Heart right ventricle (tissue), 16 donors: ENCODE results near the gene PSMB9. TPM values are rescaled to one million over a fixed set of nuclear protein-coding genes. Genes with fewer than 3 reads are reported as not detected.

Experiments
- ATAC-seq, 8 donors: fragments of 200-7000 bp; cut with Tn5 transposase; one replicate each; pipeline ENCODE4 v1.9.1; 2020; ENCODE audit warnings: mild to moderate bottlenecking in 8 of 8, moderate library complexity in 8 of 8, moderate number of reproducible peaks in 1 of 8
- DNase-seq, 2 donors: peaks; one replicate each; pipeline ENCODE4 v3.0.0-alpha.2; 2020
- H3K27ac ChIP-seq, 10 donors: fragments of 200-600 bp; sonication (generic) in 2 of 10; one replicate each; pipeline versions ENCODE4 v1.5.0 to v1.8.0; 2020 to 2022; ENCODE audit warnings: mild to moderate bottlenecking in 3 of 10
- H3K27me3 ChIP-seq, 7 donors: fragments of 200-600 bp; one replicate each; pipeline ENCODE4 v1.8.0; 2021 to 2022; ENCODE audit warnings: mild to moderate bottlenecking in 2 of 7
- H3K36me3 ChIP-seq, 9 donors: fragments of 200-600 bp; sonication (generic) in 1 of 9; one replicate each; pipeline versions ENCODE4 v1.5.0 to v1.8.0; 2020 to 2022; ENCODE audit warnings: mild to moderate bottlenecking in 2 of 9
- H3K4me1 ChIP-seq, 9 donors: fragments of 200-600 bp; sonication (generic) in 1 of 9; one replicate each; pipeline versions ENCODE4 v1.5.0 to v1.8.0; 2020 to 2022; ENCODE audit warnings: mild to moderate bottlenecking in 4 of 9
- H3K4me3 ChIP-seq, 10 donors: fragments of 200-600 bp; sonication (generic) in 2 of 10; one replicate each; pipeline versions ENCODE4 v1.5.0 to v1.8.0; 2020 to 2022; ENCODE audit warnings: mild to moderate bottlenecking in 7 of 10, moderate library complexity in 2 of 10
- H3K9me3 ChIP-seq, 11 donors: fragments of 200-600 bp in 10 of 11; sonication (generic) in 2 of 11; one replicate each; pipeline versions ENCODE4 v1.5.0 to v1.8.0; 2013 to 2022; ENCODE audit warnings: mild to moderate bottlenecking in 2 of 11, control low read depth in 1 of 11, moderate library complexity in 1 of 11
- WGBS, 2 donors: extraction: QIAGEN DNeasy Blood & Tissue Kit; methylation state at CpG; one replicate each; pipeline ENCODE4 v1.1.7; 2013; ENCODE audit warnings: inconsistent platforms in 1 of 2; 5-methylcytosine and 5-hydroxymethylcytosine counted together
- intact Hi-C, 10 donors: fragments of 100-400 bp; cut with DNase I; formaldehyde crosslinking; loops; one replicate each; pipeline versions ENCODE4 v1.11.1 to v1.14.2; 2022
- polyA plus RNA-seq, 2 donors: library from polyadenylated mRNA; stranded (reverse); fragments of 200-250 nt; gene quantifications; one replicate each; pipeline ENCODE4 v1.2.3, GENCODE V29; 2013
- total RNA-seq, 10 donors: library from RNA; stranded (reverse); fragmentation: NEBNext Ultra II Directional in 3 of 10; extraction: Animal tissue kit (Norgen Biotek cat#: 25700) in 3 of 10; gene quantifications; one replicate each; pipeline versions ENCODE4 v1.2.1 to v1.2.4, GENCODE V29; 2021 to 2023
- TF ChIP-seq, protein P1 (sequence below), 9 donors: fragments of 200-600 bp; sonication (generic) in 2 of 9; IDR thresholded peaks; one replicate each; pipeline versions ENCODE4 v1.5.0 to v1.8.0; 2021 to 2022; ENCODE audit warnings: antibody characterized with exemption in 9 of 9, mild to moderate bottlenecking in 5 of 9, moderate library complexity in 1 of 9
- donor health status: Arrhythmogenic right ventricular cardiomyopathy.
- donor health status: ischemic (EF 13 %, LVEDD 7.1; RV severe dilation, severe dysfunction).
- donor health status: healthy with polysubstance abuse.
- donor health status: DM: no; HTN: yes; CAD: no.
- donor health status: DM: no; HTN: no; CAD: no.
- donor health status: ischemic (EF 25% LVEDD 6.9; RV normal size, moderate dysfunction).
- donor health status: ischemic (EF 25% LVEDD 5.7; RV mildly dilated, moderate dysfunction).
- donor health status: healthy.
- donor health status: DM: yes; HTN: yes; CAD: no.
- donor health status: Ischemic cardiomyopathy.
- donor health status: ischemic (EF 35%, LVEDD 5.7; RV mildly dilated, moderate dysfunction).
- donor health status: nonischemic (EF 11% LVEDD 7.7; RV severe dilation, severe dysfunction).
- donor health status: DM: yes; HTN: yes; CAD: no.
- donor health status: PGD.
- donor health status: ischemic (EF 29% LVEDD 5.4; RV normal size, mild dysfunction).
- donor health status: nonischemic (EF 23%, LVEDD 6.1; RV moderate dilation, normal function).

The PSMB9 gene
- total and polyA plus RNA-seq, 12 donors, result 10.0 to 198 (median 16.5) TPM

DNA sequence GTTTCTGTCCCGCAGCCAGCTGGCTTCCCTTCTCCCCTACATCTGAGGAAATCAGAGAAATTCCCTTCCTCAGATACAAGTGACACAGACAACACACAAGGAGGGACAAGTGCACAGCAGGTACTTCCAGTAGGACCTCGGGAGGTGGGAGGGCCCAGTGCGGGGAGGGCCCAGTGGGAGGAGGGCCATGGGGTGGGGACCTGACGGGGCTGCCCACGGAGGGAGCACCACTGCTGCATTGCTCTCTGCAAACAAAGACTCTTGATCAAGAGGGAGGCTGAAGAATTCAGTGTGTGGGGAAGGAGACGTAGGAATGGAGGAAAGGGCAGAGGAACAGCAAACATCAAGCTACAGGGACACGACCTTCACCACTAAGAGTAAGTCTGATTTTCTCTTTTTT, 24.5 kb upstream of the PSMB9 start:
- no peaks in the 10 kb centered on the region for H3K27me3 ChIP-seq
- H3K4me1 ChIP-seq, result peaks cover 0 to 19% (median 0%) of the 10 kb centered on the region in 9 donors
- no peak overlapping the region for H3K4me3 ChIP-seq
- no peaks in the 10 kb centered on the region for H3K9me3 ChIP-seq
- intact Hi-C loops, result loop anchor here in 7 of 10 donors (5.0 kb wide), 2 partner anchors 33 to 38 kb away; no protein-coding TSS in a partner anchor
- ATAC-seq, result no peak
- H3K27ac ChIP-seq, result no peak overlapping the region
- DNase-seq, result no peak
- peaks cover 0 to 77% (median 15%) of the 10 kb centered on the region in 9 donors for H3K36me3 ChIP-seq
- TF ChIP-seq, protein P1, sequence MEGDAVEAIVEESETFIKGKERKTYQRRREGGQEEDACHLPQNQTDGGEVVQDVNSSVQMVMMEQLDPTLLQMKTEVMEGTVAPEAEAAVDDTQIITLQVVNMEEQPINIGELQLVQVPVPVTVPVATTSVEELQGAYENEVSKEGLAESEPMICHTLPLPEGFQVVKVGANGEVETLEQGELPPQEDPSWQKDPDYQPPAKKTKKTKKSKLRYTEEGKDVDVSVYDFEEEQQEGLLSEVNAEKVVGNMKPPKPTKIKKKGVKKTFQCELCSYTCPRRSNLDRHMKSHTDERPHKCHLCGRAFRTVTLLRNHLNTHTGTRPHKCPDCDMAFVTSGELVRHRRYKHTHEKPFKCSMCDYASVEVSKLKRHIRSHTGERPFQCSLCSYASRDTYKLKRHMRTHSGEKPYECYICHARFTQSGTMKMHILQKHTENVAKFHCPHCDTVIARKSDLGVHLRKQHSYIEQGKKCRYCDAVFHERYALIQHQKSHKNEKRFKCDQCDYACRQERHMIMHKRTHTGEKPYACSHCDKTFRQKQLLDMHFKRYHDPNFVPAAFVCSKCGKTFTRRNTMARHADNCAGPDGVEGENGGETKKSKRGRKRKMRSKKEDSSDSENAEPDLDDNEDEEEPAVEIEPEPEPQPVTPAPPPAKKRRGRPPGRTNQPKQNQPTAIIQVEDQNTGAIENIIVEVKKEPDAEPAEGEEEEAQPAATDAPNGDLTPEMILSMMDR (IDR thresholded peaks at IDR 0.05), result no peak
- 73 to 83% methylated on average over 7 of the region's 7 CpGs for WGBS, 2 donors

DNA sequence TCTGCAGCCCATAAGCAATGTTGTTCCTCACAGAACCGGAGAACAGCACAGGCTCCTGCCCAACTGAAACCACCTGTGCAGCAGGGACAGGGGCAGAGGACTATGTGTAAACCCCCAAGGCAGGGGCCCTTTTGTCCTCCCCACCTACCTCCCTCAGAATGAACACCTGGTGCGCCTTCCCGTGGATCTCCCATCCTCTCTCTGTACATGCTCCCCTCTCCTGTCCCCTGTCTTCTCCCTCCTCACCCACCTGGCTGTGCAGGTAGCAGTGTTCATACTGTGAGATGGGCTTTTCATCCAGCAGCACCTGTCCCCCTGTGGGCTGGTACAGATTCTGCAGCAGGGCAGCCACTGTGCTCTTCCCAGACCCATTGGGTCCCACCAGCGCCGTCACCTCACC, 24.0 kb upstream of the PSMB9 start:
- WGBS, 2 donors, result 92 to 93% methylated on average over 5 of the region's 5 CpGs
- TF ChIP-seq, protein P1 (IDR thresholded peaks at IDR 0.05), result no peak
- H3K27me3 ChIP-seq, result no peaks in the 10 kb centered on the region
- no peak overlapping the region for H3K27ac ChIP-seq
- H3K36me3 ChIP-seq, result peaks cover 0 to 83% (median 16%) of the 10 kb centered on the region in 9 donors
- ATAC-seq (no peak), DNase-seq (no peak)
- H3K4me1 ChIP-seq, result peaks cover 0 to 22% (median 0%) of the 10 kb centered on the region in 9 donors
- intact Hi-C loops, result loop anchor here in 2 of 10 donors (5.0 kb wide), 2 partner anchors 37 to 42 kb away; no protein-coding TSS in a partner anchor
- no peak overlapping the region for H3K4me3 ChIP-seq
- no peaks in the 10 kb centered on the region for H3K9me3 ChIP-seq

DNA sequence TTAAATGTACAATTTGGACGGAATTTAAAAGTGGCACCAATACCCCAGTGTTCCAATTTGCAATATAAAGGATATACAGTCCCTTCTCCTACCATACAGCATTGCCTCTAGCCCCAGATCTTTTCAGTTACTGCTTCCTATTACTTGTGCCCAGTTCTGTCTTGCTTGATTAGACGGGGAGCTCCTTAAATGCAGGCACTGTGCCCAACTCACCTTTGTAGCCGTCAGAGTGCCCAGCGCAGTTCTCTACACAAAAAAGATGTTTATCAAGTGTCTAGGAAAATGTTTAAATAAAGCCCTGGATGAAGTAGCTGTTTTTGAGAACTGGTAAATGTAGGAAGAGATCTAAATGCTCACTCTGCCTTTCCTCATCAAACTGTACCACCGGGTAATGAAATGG, 23.1 kb upstream of the PSMB9 start:
- Histone ChIP-seq H3K27ac (no peak overlapping the region), H3K4me1 (peaks cover 0 to 18% (median 0%) of the 10 kb centered on the region in 9 donors), H3K36me3 (peaks cover 0 to 92% (median 16%) of the 10 kb centered on the region in 9 donors), H3K9me3 (no peaks in the 10 kb centered on the region), H3K27me3 (no peaks in the 10 kb centered on the region), H3K4me3 (no peak overlapping the region)
- ATAC-seq (no peak), DNase-seq (no peak)
- WGBS, 2 donors, result 86 to 96% methylated on average over 5 of the region's 5 CpGs
- TF ChIP-seq, protein P1 (IDR thresholded peaks at IDR 0.05), result no peak
- intact Hi-C loops, result loop anchor here in 2 of 10 donors (5.0 kb wide), 2 partner anchors 36 to 41 kb away; no protein-coding TSS in a partner anchor

DNA sequence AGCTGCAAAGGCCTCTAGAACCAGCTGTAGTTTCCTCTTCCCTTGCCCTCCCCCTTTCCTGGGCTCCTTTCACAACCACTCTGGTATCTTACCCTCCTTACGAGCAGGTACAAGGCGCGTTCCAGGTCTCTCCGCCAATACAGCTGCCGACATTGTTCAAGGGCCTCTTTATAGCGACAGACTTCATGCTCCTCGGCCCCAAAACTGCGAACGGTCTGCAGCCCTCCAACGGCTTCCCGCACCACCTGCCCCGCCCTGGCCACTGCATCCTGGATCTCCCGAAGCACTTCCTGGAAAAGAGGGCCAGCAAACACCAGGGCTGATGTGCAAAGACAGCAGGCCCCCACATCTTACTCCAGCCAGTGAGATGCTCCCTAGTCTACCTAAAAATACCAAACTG, 21.5 kb upstream of the PSMB9 start:
- ATAC-seq, result peak in 2 of 8 donors; percentile 11 to 27

More for the DNA sequence above, 21.5 kb upstream of the PSMB9 start:
- H3K27me3 ChIP-seq, result no peaks in the 10 kb centered on the region
- DNase-seq, result no peak
- WGBS, 2 donors, result 68 to 75% methylated on average over 13 of the region's 13 CpGs
- no peak overlapping the region for H3K27ac ChIP-seq
- intact Hi-C loops, result loop anchor here in 2 of 10 donors (5.0 kb wide), 2 partner anchors 35 to 40 kb away; no protein-coding TSS in a partner anchor
- H3K4me3 ChIP-seq, result no peak overlapping the region
- TF ChIP-seq, protein P1 (IDR thresholded peaks at IDR 0.05), result no peak
- peaks cover 0 to 20% (median 6%) of the 10 kb centered on the region in 9 donors for H3K4me1 ChIP-seq
- H3K36me3 ChIP-seq, result peaks cover 0 to 93% (median 16%) of the 10 kb centered on the region in 9 donors
- H3K9me3 ChIP-seq, result no peaks in the 10 kb centered on the region
